NCI-H2081 (cell line): ENCODE results near the gene ZBTB45.
"Not testable (repeated sequence)": the region's sequence is repeated elsewhere in the genome, so short reads cannot be mapped to it uniquely, and the experiment has no call there.

Source experiments
- DNase-seq, 2 experiments: peaks; one replicate each; lab custom pipeline; 2025; lab: John Stamatoyannopoulos, UW

ZBTB45 gene

GRCh38 chr19:58474997-58475713 lies 44.5 kb downstream of the ZBTB45 start:
- DNase-seq = no peak

DNA sequence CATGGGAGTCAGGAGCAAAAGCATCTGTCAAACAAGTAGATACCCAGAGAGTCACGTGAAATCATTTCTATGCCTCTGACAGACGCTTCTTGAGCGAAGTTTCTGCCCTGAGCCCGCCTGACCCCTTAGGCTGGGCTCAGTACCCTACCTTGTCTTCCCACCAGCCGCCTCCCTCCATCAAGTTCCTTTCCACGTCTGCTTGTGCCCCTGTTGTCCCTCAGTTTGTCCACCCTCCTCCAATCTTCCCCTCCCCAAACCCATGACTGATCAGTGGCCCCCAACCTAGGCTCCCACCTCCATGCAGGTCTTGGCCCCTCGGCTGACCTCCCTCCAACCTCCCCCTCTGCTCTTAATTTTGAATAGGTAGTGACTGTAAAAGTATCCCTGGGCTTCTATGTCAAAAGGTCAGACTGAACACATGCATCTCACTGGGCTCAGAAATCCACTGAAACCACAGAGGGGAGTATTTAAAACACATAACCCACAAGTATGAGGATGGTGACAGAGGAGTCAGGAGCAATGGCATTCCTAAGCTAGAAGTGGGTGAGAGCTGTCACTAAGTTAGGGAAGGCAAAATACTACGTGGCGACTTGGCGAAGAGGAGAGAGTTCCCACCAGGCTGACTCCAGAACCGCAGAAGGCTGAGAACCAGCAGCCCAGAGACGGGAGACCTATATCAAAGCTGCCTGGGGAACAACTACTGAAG lies 45.2 kb downstream of the ZBTB45 start:
- no peak for DNase-seq

- DNase-seq = no peak
Observed at GRCh38 chr19:58473775-58474174, 45.8 kb downstream of the ZBTB45 start.

- no peak for DNase-seq
Observed at GRCh38 chr19:58471736-58472135, 47.9 kb downstream of the ZBTB45 start.

GRCh38 chr19:58470837-58471543 lies 48.6 kb downstream of the ZBTB45 start:
- DNase-seq = not testable (repeated sequence)

- DNase-seq = no peak
Observed at GRCh38 chr19:58469241-58470013, 50.2 kb downstream of the ZBTB45 start.

- DNase-seq = peak in 1 of 2 experiments; percentile 2
Observed at GRCh38 chr19:58468216-58468839, 51.3 kb downstream of the ZBTB45 start.

GRCh38 chr19:58466760-58467589 lies 52.6 kb downstream of the ZBTB45 start, which contains the start of gene ZNF324:
ZNF324 (plus strand) TSS chr19:58467080; CDS start chr19:58469186, 2,106 bp downstream.
- peak; percentile 96 to 97 for DNase-seq

GRCh38 chr19:58466089-58466759 lies 53.4 kb downstream of the ZBTB45 start:
- no peak for DNase-seq
